ENCODE measurements around the gene XRCC5.

DNA sequence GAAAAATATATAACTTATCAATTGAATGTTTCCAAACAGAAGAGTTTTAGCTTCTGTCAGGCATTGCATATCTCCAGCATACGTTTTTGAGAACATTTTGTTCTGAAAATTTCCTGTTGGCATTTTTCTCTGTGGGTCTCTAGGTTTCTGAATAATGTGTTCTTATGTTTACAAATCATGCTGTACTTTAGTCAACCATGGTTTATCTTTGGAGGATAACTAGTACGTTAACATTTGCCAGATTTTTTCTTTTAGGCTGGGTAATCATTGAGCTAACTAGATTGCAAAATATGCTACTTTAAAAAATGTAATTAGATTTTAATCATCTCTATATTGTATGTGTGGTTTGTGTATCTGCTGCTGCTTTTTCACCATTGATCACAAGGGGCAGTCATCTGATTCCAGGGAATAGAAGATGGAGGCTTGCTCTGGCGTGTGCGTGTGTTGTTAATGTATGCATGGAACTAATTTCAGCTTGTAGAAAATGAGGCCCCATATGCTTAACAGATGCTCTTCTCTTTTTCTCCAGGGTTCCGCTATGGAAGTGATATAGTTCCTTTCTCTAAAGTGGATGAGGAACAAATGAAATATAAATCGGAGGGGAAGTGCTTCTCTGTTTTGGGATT is 21.3 kb downstream of the XRCC5 start:
- TF ChIP-seq ESRRG (CRISPR knock-in tag; IDR thresholded peaks at IDR 0.05): no peak
- TF ChIP-seq CSDC2 (CRISPR knock-in tag; IDR thresholded peaks at IDR 0.05): no peak
- no peak for TF ChIP-seq RARB (CRISPR knock-in tag; IDR thresholded peaks at IDR 0.05)
- no peak for TF ChIP-seq ARNTL (CRISPR knock-in tag; IDR thresholded peaks at IDR 0.05; ENCODE audit: borderline replicate concordance, low read depth)
- no peak for TF ChIP-seq TOX (CRISPR knock-in tag; IDR thresholded peaks at IDR 0.05; ENCODE audit: borderline replicate concordance)
